Left colon (tissue), 2 donors: Measurements from ENCODE around the gene GPR158. TPM values are rescaled to one million over a fixed set of nuclear protein-coding genes. Genes with fewer than 3 reads are reported as not detected.

Source experiments
- ATAC-seq: fragments of 200-7000 bp; cut with Tn5 transposase; one replicate; pipeline ENCODE4 v1.9.1; 2020; ENCODE audit warnings: mild to moderate bottlenecking, moderate library complexity
- DNase-seq, 2 donors: peaks; one replicate each; pipeline ENCODE4 v3.0.0-alpha.2; 2020
- intact Hi-C, 2 donors: fragments of 100-400 bp; cut with DNase I in 1 of 2; cut with micrococcal nuclease in 1 of 2; formaldehyde crosslinking; loops; one replicate each; pipeline versions ENCODE4 v1.11.2 to v1.14.0; 2022; cut with DNase I, micrococcal nuclease
- total RNA-seq, 2 donors: library from RNA; stranded (reverse); fragmentation: NEBNext Ultra II Directional; extraction: Animal tissue kit (Norgen Biotek cat#: 25700); gene quantifications; one replicate each; pipeline ENCODE4 v1.2.1, GENCODE V29; 2021
- donor health status: DM: no; HTN: no; CAD: no.
- donor health status: DM: yes; HTN: yes; CAD: no.

GPR158 gene
- total RNA-seq, 2 donors from 2014 or later, result 0.15 to 0.42 TPM

DNA sequence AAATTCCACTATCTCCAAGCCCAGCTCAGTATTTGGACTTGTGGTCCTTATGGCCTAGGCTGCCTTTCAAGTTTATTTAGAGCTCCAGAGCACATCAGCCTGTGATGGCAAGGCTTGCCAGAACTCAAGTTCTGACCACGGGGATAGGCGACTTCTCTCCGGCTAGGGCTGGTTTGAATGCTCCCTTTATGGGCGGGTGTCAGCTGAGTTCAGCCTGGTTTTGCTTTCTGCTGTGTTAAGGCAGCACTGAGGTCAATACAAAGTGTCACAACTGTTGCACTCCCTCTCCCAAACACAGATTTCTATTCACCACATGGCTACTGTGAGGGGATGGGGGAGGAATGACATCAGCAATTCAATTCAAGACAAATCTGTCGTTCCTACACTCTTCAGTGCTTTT is 441.1 kb downstream of the GPR158 start:
- intact Hi-C loops, result no loop called here
- DNase-seq, result no peak

DNA sequence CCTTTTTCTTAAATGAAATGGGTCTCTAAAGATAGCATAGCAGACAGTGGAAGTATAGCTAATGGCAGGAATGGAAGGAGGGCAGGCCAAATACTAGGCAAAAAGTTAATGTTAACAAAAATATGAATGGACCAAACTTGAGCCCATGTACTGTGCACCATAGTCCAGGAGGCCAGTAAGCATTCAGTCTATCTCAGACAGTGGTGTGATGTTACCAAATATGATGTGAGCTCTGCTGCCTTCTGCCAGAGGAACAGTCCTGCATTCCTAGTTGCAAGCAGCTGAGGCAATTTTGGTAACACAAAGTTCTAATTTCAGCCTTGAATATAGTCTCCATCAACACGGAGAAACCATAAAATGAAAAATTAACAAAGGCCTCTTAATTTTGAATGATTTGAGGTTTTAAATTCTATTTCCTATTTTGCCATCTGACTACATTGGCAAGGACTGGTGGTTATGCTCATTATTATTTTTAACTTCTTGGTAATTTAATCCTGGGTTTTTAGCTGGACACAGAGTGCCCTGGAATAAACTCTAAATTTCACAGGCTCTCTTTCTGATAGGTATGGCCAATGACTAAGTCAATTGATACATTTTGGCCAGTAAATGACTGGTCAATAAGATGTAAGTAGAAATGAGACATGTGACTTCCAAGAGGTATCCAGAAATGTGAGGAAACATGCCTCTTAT is 442.2 kb downstream of the GPR158 start:
- ATAC-seq (no peak), DNase-seq (no peak)
- intact Hi-C loops, result no loop called here

More for the DNA sequence above, 441.1 kb downstream of the GPR158 start:
- ATAC-seq, result no peak

DNA sequence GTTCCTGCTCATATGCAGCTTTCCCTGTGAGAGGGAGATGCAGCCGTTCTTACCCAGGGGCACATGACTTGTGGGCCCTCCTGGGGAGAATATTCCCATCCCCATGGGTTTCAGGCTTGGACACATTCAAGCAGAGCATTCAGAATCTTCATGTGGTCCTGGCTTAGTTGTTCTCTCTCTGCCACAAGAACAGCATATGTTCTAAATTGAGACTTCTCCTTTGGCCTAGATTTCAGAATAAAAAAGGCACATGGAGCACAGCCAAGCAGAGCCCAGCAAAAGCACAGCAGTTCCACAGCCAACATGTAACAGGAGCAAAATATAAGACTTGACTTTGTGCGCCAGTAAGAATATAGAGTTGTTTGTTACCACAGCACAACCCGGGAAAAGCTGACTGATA is 452.8 kb downstream of the GPR158 start:
- no peak for DNase-seq
- intact Hi-C loops, result no loop called here
- no peak for ATAC-seq

DNA sequence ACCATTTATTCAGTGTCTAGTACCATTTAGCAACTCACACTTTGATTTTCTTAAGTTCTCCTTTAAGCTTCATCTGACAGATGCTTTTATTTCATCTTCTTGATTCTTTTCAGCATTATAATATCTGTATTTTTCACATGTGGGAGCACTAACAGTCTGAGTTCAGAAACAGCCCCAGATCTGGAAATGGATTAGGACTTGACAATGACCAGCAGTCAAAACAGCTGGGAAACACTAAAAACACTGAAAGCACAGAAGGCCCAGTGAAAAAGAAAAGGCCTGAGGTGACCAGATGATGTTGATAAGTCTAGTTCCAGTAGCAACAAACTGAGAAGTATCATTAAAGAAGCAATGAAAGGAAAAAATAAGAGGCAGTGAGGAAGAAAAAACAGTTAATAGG is 454.5 kb downstream of the GPR158 start:
- DNase-seq, result no peak
- intact Hi-C loops, result no loop called here
- no peak for ATAC-seq

DNA sequence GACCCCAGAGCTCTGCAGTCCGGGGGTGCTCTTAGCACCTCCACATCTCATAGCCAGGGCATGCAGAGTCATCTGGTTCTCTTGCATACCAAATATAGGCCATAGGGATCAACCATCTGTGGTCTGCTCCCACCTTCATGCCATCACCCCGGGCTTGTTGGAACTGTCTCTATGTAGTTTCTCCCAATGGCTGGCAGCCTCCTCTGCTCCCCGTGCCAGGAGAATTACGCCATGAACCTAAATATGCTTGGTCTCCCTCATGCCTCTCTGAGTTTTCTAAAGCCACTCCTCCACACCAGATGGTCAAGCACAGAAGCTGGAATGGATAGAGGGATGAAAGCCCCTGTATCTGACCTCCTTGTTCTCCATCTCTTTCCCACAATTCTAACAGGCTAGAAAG is 456.7 kb downstream of the GPR158 start:
- DNase-seq, result no peak
- intact Hi-C loops, result no loop called here
- no peak for ATAC-seq

DNA sequence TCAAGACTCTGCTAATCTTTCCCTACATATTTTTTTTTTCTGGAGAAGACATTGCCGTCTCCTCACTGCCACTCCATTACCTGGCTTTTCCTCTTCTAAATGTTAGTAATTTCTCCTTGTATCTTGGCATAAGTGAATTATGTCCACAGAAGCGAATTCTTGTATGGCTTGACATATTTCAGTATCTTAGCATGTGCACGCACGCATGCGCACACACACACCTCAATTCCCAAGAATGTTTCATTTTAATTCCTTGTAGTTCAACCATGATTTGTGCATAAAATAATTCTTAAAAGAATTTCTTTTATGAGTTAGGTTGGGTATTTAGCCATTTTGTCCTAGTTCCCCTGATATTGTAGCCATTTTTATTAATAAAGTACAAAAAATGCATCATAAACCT is 458.0 kb downstream of the GPR158 start:
- intact Hi-C loops, result no loop called here
- DNase-seq (no peak), ATAC-seq (no peak)

DNA sequence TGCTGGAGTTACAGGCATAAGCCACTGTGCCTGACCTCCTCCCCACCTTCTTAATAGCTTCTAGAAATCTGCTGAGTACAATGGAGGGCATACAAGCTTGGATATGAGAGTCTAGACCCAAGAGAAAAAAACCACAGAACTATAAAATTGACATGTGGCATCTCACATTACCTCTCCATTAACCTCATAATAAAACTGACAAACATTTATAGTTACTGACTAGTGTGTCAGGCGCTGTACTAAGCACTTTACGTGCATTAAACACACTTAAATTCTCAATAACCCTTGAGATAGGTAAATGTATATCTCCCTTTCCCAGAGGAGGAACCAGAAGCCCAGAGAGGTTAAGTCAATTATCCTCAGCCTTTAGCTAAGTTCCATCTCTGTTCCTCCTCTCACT is 458.7 kb downstream of the GPR158 start:
- intact Hi-C loops, result no loop called here
- DNase-seq (no peak), ATAC-seq (no peak)

DNA sequence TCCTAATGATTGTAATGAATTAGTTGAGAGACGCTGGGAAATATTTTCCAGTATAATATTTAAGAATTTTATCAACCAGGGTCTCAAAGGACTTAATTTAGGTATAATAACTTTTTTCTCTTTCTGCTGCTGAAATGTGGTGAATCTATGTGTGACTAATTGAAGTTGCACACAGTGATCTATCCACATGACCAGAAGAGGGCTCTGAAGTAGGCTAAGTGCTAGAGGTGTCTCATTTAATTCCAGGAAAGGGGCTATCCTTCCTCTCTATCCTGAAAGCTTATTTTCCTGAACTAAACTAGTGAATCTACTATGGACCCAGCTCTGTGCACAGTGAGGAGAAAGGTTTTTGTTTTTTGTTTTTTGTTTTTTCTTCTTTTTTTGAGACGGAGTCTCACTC is 464.8 kb downstream of the GPR158 start:
- intact Hi-C loops, result no loop called here
- DNase-seq (no peak), ATAC-seq (no peak)

DNA sequence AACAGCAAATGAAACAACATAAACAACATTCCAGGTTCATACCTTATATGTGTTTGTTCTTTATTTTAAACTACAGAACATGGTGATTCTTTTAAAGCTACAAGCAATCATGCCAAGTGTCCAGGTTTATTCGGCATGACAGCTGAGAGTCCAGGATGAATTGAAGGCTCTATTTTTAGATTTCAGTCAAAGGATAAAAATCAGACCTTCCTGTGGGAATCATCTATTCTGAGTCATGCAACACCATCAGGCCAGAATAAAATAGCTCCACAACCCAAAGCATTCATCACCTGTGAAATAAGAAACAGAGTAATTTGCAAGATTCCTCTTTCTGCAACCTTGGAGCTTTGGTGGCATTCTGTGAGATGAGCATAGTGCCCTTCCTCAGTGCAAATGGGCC is 466.8 kb downstream of the GPR158 start:
- ATAC-seq, result no peak
- intact Hi-C loops, result no loop called here
- DNase-seq, result no peak

DNA sequence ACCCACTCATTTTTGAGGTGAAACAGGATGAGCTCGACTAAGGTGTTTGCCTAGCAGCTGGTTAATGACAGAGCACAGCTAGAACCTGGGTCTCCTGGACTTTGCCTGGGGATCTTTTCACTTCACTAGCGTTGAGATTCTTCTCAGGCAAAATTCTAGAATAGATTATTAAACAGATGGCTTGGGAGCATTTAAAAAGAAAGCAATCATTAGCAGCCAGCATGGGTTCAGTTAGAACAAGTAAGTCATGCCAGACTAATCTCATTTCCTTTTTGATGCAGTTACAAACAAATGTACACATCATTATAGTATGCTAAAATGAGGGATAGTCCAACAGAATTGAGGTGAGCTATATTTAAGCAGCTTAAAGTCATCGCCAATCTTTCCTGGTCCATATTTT is 467.9 kb downstream of the GPR158 start:
- intact Hi-C loops, result no loop called here
- no peak for ATAC-seq

DNA sequence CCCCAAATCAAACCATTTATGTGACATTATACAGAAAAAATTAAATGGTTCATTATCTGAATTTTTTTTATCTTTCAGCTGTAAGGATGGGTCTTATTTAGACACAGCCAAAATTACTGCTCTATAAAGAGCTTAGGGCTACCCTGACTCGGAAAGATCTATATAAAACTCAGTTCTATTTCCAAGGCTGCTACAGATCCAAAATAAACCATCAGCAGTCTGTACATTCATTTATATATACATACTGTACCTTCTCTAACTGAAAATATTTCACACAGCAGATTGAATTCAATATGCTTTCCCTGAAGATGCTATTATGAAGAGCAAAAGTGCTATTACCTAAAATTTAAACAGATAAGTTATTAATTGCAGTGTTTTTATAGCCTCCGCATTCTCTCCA is 471.6 kb downstream of the GPR158 start:
- intact Hi-C loops, result no loop called here
- DNase-seq, result no peak

More for the DNA sequence above, 467.9 kb downstream of the GPR158 start:
- no peak for DNase-seq

DNA sequence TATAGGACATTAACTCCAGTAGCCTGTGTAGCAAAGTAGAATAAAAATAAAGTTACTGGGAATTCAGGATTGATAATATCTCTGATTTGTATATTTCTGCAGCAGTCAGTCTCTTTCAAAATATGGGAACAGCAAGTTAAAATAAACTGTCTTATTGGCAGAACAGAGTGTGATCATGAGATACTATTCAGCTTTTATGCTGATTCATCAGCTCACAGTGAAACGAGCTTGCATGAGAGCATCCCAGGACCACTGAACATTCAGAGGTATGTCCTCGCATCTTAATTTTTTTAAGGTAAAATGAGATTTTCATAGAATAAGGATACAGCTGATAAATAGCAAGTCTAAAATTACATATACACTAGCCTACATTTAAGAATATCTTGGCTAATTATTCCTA is 476.7 kb downstream of the GPR158 start:
- ATAC-seq, result no peak
- intact Hi-C loops, result no loop called here
- DNase-seq, result no peak

More for the DNA sequence above, 471.6 kb downstream of the GPR158 start:
- no peak for ATAC-seq

Other genes starting within 250 kb of the GPR158 start
- 1 to 10 TPM; 6.2 to 6.6 TPM for gene PRTFDC1, start 222.4 kb upstream of the GPR158 start, total RNA-seq
- gene ENKUR, start 158.8 kb upstream of the GPR158 start, total RNA-seq, result 1 to 10 TPM in 1 of 2 donors, under 1 TPM in 1; 0.39 to 1.3 TPM
- 1 to 10 TPM; 2.5 to 3.0 TPM for gene THNSL1, start 158.4 kb upstream of the GPR158 start, total RNA-seq